ENCODE measurements around the gene ACTR5.
"Not testable (repeated sequence)": the region's sequence is repeated elsewhere in the genome, so short reads cannot be mapped to it uniquely, and the experiment has no call there.

The ACTR5 gene

GRCh38 chr20:38806855-38807655, 58.8 kb downstream of the ACTR5 start:
- TF ChIP-seq ZFX (IDR thresholded peaks at IDR 0.05): no peak
- no peak for TF ChIP-seq CTCF (conservative IDR thresholded peaks at IDR 0.05)
- H3K27ac ChIP-seq: no peak overlapping the region

GRCh38 chr20:38809942-38810341, 61.7 kb downstream of the ACTR5 start:
- no peak for TF ChIP-seq ZFX (IDR thresholded peaks at IDR 0.05)
- no peak for TF ChIP-seq CTCF (conservative IDR thresholded peaks at IDR 0.05)

GRCh38 chr20:38810926-38811630, 62.8 kb downstream of the ACTR5 start:
- no peak overlapping the region for H3K27ac ChIP-seq
- no peak for TF ChIP-seq ZFX (IDR thresholded peaks at IDR 0.05)
- TF ChIP-seq CTCF (conservative IDR thresholded peaks at IDR 0.05): no peak

More at GRCh38 chr20:38809942-38810341, 61.7 kb downstream of the ACTR5 start:
- no peak overlapping the region for H3K27ac ChIP-seq

- no peak overlapping the region for H3K27ac ChIP-seq
- TF ChIP-seq CTCF (conservative IDR thresholded peaks at IDR 0.05): no peak
- TF ChIP-seq ZFX (IDR thresholded peaks at IDR 0.05): no peak
These were observed 63.5 kb downstream of the ACTR5 start for GRCh38 chr20:38811769-38812168.

GRCh38 chr20:38812182-38812581, 63.9 kb downstream of the ACTR5 start:
- no peak overlapping the region for H3K27ac ChIP-seq
- TF ChIP-seq ZFX (IDR thresholded peaks at IDR 0.05): no peak
- no peak for TF ChIP-seq CTCF (conservative IDR thresholded peaks at IDR 0.05)

- TF ChIP-seq ZFX (IDR thresholded peaks at IDR 0.05) (no peak), CTCF (conservative IDR thresholded peaks at IDR 0.05) (no peak)
- H3K27ac ChIP-seq: no peak overlapping the region
These were observed 64.7 kb downstream of the ACTR5 start for GRCh38 chr20:38812709-38813573.

GRCh38 chr20:38813574-38813962, 65.3 kb downstream of the ACTR5 start:
- H3K27ac ChIP-seq: not testable (repeated sequence)

Data from C4-2B (cell line).